Epithelial cell of esophagus (primary cell): ENCODE results near the gene EIF4G3.

Source experiments
- DNase-seq: peaks from one replicate; pipeline ENCODE4 v3.0.0; 2010; ENCODE audit warnings: low read depth
- H3K4me3 ChIP-seq: 2 replicates; pipeline ENCODE4 v1.5.1; 2011; ENCODE audit warnings: mild to moderate bottlenecking, low read length, control low read depth
- TF ChIP-seq, protein P1 (sequence below): IDR thresholded peaks from 2 replicates; pipeline ENCODE4 v1.5.1; 2011; ENCODE audit warnings: low read depth, mild to moderate bottlenecking, low read length, control low read depth, inconsistent platforms; ENCODE audit not compliant: insufficient read depth; ENCODE audit errors: missing control alignments

EIF4G3 gene

GRCh38 chr1:20983297-20983889 is 193.3 kb downstream of the EIF4G3 start:
- TF ChIP-seq, protein P1, sequence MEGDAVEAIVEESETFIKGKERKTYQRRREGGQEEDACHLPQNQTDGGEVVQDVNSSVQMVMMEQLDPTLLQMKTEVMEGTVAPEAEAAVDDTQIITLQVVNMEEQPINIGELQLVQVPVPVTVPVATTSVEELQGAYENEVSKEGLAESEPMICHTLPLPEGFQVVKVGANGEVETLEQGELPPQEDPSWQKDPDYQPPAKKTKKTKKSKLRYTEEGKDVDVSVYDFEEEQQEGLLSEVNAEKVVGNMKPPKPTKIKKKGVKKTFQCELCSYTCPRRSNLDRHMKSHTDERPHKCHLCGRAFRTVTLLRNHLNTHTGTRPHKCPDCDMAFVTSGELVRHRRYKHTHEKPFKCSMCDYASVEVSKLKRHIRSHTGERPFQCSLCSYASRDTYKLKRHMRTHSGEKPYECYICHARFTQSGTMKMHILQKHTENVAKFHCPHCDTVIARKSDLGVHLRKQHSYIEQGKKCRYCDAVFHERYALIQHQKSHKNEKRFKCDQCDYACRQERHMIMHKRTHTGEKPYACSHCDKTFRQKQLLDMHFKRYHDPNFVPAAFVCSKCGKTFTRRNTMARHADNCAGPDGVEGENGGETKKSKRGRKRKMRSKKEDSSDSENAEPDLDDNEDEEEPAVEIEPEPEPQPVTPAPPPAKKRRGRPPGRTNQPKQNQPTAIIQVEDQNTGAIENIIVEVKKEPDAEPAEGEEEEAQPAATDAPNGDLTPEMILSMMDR = no peak
- DNase-seq = no peak
- H3K4me3 ChIP-seq = no peak overlapping the region

DNA sequence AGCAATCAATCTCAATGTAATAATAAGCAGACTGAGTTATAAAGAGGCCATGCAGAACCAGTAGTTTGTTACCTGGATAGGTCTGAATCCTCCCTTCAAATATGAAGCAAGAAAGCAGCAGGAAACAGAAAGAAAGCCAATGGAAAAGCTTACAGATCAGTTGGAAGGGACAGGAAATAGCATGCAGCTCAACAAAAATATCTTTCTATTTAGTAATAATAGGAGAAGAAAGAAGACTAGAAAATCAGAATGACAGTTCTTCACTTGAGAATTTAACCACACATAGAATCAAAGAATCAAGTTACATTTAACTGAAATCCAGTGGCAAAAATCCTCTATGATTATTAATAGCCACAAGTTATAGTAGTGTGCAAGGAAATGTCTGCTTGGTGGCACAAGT is 194.4 kb downstream of the EIF4G3 start:
- TF ChIP-seq, protein P1 = no peak
- no peak overlapping the region for H3K4me3 ChIP-seq
- peak; percentile 27 for DNase-seq

- TF ChIP-seq, protein P1 = peak; percentile 32
- H3K4me3 ChIP-seq = no peak overlapping the region
- peak; percentile 19 for DNase-seq
Observed at GRCh38 chr1:20981915-20982314, 194.8 kb downstream of the EIF4G3 start.

DNA sequence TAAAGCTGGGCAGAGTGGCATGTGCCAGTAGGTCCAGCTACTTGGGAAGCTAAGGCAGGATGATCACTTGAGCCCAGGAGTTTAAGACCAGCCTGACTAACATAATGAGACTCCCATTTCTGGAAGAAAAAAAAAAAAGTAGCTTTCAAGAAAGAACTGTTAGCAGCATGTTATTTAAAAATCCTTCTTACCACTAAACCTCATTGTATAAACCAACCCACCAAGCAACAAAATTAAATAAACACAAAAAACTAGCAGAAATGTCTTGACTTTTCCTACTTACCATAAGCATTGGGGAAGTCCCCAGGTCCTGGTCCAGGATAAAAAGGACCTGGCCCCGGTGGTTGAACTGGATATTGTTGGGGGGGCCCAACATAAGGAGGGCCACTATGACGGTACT is 196.6 kb downstream of the EIF4G3 start:
- no peak overlapping the region for H3K4me3 ChIP-seq
- TF ChIP-seq, protein P1 = no peak
- DNase-seq = no peak

DNA sequence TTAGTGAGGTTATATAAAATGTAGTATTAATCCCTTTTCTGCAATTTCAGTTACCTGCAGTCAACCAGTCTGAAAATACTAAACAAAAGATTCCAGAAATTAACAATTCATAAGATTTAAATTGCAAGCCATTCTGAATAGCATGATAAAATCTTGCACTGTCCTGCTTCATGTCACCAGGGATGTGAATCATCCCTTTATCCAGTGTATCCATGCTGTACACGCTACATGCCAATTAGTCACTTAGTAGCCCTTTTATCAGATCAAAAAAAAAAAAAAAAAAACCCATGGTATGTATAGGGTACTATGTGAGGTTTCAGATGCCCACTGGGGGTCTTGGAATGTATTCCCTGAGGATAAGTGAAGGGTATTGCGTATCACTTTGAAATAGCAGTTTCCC is 198.3 kb downstream of the EIF4G3 start:
- H3K4me3 ChIP-seq = no peak overlapping the region

GRCh38 chr1:20975668-20976067 is 201.0 kb downstream of the EIF4G3 start:
- no peak for DNase-seq
- H3K4me3 ChIP-seq = no peak overlapping the region
- TF ChIP-seq, protein P1 = no peak

More for the DNA sequence above, 198.3 kb downstream of the EIF4G3 start:
- TF ChIP-seq, protein P1 = no peak
- DNase-seq = no peak

DNA sequence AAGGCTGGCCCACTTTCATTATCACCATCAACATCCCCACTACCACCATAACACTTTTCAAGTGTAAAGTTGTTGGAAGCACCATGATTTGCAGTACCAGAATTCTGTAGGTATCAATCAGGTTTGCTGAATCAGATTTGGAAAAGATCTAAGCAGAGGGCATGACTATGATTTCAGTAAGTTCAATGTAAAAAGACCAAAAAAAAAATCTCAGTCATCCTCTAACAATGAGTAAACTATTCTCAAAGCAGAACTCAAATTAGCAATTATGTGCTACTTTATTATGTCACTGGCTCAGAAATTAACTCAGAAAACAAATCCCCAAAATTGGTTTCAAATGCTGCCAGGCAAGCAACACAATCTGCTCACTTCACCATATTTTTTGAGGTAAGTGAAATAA is 201.7 kb downstream of the EIF4G3 start:
- no peak for DNase-seq
- TF ChIP-seq, protein P1 = no peak
- no peak overlapping the region for H3K4me3 ChIP-seq
